NT2/D1 (cell line): ENCODE measurements around the gene RIPOR3.

Experiments
- YY1 ChIP-seq: IDR thresholded peaks from 2 replicates; pipeline ENCODE4 v1.6.1; 2011; ENCODE audit not compliant: insufficient read length, insufficient read depth
- ZNF274 ChIP-seq: IDR thresholded peaks from 2 replicates; pipeline ENCODE4 v1.6.1; 2011; ENCODE audit warnings: mild to moderate bottlenecking, low read depth, low read length

- TF ChIP-seq ZNF274 (no peak), YY1 (no peak)
Measured at GRCh38 chr20:50658804-50659380, 32.5 kb downstream of the RIPOR3 start.
